T-helper 1 cell treated with Interleukin-12 subunit alpha and Interleukin-12 subunit beta and Interleukin-4 antibody, amounts not matched to agents 30 ng/mL and 1 ng/mL, for 36 hours (primary cell): ENCODE measurements around the gene RPUSD4. TPM values are rescaled to one million over a fixed set of nuclear protein-coding genes. Genes with fewer than 3 reads are reported as not detected.

Experiments
- intact Hi-C: fragments of 100-400 bp; cut with micrococcal nuclease; formaldehyde crosslinking; loops from one replicate; pipeline ENCODE4 v1.15.1; 2024
- total RNA-seq: library from RNA; stranded (reverse); gene quantifications from 2 replicates; pipeline ENCODE4 v1.2.3, GENCODE V29; 2022

Gene RPUSD4
- total RNA-seq, 1 donor from 2014 or later: 36.9 TPM

DNA sequence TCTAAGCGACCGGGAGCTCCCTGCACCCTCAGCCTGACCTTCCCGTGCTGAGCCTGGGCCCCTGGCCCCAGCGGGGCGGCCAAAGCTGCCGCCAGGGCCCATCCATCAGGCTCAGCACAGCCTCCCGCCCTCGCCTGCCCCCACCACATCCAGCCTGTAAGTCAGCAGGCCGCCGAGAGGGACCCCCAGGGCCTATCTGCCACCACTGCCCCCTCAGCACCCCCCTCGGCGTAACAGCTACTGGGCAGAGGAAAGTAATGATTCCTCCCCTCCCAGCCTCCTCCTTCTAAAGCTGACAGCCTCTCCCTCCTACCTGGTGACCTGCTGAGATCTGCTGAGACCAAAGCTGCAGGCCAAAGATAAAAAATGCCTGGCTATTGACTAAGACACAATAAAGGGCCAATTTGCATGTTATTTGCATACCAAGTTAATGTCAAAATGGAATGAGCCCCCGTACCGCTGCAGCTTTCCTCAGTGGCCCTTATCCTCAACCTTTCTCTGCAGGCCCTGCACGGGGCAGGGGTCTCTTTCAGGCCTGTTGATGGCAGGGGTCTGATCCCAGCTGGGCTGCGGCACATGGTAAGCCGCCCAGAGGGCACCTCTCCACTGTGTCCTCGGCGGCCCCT, 51.6 kb downstream of the RPUSD4 start:
- intact Hi-C loops: no loop called here

DNA sequence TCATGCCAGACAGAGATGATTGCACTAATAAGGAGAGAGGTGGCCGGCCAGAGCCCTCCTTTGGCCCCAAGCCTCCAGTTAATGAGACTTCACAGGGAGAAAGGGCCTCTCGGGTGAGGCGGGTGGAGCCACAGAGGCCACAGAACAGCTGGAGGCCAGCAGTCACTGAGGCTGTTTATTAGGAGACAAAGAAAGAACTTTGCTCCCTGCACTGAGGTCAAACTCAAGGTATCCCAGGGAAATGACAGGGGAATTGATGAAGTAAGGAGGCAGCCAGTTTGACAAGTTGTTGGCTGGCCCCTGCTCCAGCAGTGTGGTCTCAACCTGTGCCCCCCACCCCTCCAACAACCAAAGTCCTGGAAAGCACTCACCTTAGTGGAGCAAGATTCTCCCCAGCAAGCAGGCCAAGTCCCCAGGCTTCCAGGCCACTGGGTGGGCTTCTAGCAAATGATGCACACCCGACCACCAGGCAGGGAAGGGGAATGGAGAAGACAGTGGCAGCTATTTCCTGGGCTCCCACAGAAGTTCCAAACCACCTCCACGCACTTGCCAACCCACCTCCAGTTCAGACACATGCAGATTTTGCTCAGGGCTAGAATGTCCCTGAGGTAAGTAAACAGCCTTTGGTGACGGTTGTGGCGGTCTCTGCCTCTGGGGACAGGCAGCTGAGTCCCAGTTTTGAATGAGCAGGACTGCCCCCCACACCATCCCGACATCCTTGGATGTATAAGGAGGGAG, 53.2 kb downstream of the RPUSD4 start:
- intact Hi-C loops: no loop called here

DNA sequence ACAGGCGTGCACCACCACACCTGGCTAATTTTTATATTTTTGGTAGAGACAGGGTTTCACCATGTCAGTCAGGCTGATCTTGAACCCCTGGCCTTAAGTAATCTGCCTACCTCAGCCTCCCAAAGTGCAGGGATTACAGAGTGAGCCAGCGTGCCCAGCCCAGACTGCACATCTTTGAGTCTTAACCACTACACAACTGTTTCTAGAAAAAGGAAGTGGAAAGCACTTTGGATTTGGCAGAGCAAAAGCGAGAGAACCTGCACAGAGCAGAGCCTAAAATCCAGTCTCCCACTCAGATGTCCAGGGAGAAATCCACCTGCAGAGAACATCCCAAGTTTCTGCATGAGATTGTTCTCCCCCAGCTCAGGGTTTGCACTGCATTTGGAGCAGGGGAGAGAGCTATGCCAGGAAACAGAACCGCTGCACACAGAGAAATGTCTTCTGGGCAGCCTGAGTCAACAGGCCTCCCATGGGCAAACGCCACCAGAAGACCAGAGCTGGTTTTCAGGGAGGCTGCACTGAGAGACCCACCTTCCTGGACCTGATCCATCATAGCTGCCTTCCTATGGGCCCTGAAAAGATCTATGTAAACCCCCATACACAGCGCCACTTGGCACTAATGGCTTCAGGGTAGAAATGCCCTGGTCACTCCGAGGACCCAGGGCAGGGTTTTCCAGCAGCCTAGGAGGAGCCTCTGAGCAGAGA, 54.0 kb downstream of the RPUSD4 start:
- intact Hi-C loops: no loop called here

DNA sequence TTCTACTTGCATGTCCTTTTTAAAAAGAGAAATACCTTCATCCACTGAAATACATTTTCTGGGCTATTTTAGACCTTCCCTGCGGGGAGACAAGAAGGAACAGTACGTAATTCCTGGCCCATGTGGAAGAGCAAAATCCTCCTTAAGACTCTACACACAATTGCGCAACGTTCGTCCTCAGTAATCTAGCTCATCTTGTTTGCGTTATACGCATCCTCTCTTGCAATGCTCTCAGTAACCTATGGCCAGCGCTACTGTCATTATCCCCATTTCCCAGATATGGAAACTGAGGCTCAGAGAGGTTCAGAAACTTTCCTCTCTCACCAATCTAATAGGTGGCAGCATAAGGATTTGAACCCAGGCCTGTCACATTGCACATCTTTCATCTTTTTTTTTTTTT, 54.6 kb downstream of the RPUSD4 start:
- intact Hi-C loops: no loop called here

DNA sequence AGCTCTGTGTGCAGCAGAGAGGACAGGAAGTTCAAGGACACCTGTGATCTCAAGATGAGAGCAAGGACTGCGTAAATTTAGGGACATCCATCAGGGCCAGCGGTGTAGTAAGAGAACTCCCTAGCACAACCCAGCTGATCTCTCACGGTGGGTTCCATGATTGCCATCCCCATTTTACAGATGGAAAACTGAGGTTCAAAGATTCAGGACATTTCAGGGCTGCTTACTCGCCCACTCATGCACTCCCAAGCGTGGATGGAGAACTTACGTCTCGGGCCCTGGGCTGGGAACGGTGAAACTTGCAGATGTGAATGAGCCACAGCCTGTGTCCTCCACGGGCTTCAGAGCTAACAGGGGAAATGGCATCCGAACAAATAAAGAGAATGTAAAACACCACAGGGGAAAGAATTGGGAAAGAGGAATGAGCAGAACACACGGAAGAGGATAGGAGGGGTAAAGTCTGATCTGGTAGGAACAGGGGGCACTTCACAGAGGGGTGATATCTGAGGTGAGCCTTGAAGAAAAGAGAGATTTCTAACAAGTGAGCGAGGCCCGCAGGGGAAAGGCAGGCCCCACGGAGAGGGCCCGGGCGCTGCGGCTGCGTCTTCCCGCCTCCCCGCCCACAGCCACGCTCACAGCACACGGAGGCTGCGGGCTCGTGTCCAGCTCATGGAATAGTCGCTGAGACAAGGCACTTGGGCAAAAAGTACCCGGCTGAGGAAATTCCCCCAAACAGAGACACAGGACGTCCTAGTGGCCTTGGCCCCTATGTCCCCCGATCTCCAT, 55.9 kb downstream of the RPUSD4 start:
- intact Hi-C loops: no loop called here

DNA sequence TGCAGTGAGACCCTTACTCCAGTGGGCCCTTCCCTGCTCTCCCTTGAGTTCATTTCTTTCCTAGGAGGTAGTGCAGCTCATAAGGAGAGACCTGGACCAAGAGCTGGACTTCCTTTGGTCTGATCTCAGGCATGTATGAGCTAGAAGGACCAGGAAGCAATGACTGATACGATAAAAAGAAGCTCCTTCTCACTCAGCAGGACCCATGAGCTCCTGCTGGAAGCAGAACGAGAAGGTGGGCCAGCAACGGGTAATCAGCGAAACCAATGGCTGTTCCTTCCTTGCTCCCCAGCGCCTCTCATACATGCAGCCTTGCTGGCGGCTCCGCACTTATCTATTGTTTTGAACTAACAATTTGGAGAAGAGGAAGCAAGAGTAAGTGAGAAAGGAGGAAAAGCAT, 56.8 kb downstream of the RPUSD4 start:
- intact Hi-C loops: no loop called here

DNA sequence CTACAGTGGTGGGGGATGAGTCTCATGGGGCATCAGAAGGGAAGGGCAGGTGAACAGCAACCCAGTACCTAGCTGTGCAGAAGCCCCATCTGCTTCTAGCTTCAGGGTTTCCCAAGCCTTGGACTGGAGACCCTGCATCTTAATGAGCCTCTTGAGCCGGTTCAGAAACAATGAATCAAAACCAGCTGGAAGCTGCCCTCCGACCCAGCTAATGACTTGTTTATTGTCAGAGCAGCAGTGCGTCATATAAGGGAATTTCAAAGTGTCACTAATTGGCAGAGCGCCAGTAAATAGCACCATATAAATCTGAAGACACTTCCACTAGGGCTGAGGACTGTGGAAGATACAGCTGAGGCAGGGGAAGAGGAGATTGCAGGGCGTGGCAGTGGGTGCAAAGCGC, 57.5 kb downstream of the RPUSD4 start:
- intact Hi-C loops: no loop called here

DNA sequence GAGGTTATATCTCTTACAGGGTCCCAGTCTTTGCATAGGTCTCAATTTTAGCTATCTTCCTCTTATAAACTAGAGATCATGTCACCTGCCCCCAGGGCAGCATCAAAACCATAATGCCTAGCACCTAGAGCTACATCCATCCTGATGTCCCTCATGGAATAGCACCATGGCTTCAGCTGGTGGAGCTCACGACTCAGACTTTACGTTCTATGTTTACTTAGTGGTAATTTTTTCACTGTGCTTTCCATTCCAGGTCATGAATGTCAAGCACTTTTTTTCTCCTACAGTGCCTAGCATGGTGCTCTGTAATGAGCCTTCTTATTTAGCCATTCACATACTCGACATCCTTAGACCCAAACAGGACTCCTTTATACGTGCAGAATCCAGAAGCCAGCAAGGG, 58.4 kb downstream of the RPUSD4 start:
- intact Hi-C loops: no loop called here

DNA sequence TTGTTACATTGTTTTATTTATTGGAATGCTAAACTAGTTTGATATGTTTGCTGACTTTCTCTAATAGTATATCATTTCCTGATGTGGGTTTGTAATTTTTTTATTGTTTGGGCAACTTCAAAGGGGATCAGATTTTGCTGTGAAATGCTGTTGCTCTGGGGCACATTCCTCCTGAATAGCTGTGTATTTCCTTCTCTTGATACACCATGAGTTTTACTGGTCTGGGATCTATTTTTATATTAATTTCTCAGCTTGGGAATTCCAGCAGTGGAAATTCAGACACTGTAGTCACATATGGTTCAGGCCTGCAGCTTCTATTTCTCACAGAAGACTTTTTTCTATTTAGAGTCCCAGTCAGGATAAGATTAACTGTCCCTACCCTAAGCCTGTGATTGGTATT, 58.9 kb downstream of the RPUSD4 start:
- intact Hi-C loops: no loop called here

DNA sequence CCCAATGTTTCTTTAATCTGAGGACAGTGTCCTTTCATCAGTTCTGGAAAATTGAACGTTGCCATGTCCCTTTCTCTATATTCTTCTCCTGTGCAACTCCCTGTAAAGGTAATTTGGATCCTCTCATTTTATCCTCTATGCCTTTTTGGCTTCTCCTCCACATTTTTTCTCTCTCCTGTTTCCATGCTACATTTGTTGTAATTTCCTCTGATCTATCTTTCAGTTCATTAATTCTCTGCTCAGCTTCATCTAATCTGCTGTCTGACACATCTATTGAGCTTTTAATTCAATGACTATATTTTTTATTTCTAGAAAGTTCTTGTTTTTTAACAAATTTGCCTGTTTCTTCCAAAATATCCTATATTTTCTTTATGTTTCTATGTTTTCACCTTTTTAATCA, 59.3 kb downstream of the RPUSD4 start:
- intact Hi-C loops: no loop called here

Other genes starting within 250 kb of the RPUSD4 start
- gene CDON, start 148.8 kb downstream of the RPUSD4 start, total RNA-seq: 0.83 and 2.2 TPM in 2 replicates
- 13.4 and 14.0 TPM in 2 replicates for gene FAM118B, start 132 bp upstream of the RPUSD4 start, total RNA-seq
- gene SRPRA, start 57.2 kb upstream of the RPUSD4 start, total RNA-seq: 173 and 176 TPM in 2 replicates
- 45.1 and 47.8 TPM in 2 replicates for gene FOXRED1, start 57.5 kb upstream of the RPUSD4 start, total RNA-seq
- 17.0 and 17.9 TPM in 2 replicates for gene TIRAP, start 71.4 kb upstream of the RPUSD4 start, total RNA-seq
- 37.4 and 38.0 TPM in 2 replicates for gene DCPS, start 92.4 kb upstream of the RPUSD4 start, total RNA-seq
- 7.8 and 8.4 TPM in 2 replicates for gene ST3GAL4, start 144.0 kb upstream of the RPUSD4 start, total RNA-seq